Osteocyte (in vitro differentiated cells): Measurements from ENCODE around the gene PRKAR1B. TPM values are rescaled to one million over a fixed set of nuclear protein-coding genes. Genes with fewer than 3 reads are reported as not detected.

Experiments
- DNase-seq: peaks from one replicate; pipeline ENCODE4 v3.0.0; 2021; ENCODE audit warnings: mixed read lengths; ENCODE audit not compliant: unreplicated experiment; ENCODE audit errors: extremely low spot score
- H3K27ac Mint-ChIP-seq: one replicate; pipeline ENCODE4 v1.8.0; 2021; ENCODE audit warnings: mild to moderate bottlenecking, mixed read lengths; ENCODE audit not compliant: unreplicated experiment
- H3K27me3 Mint-ChIP-seq: one replicate; pipeline ENCODE4 v1.8.0; 2021; ENCODE audit warnings: mixed read lengths; ENCODE audit not compliant: unreplicated experiment
- H3K36me3 Mint-ChIP-seq: one replicate; pipeline ENCODE4 v1.8.0; 2021; ENCODE audit warnings: mixed read lengths; ENCODE audit not compliant: unreplicated experiment
- H3K4me1 Mint-ChIP-seq: one replicate; pipeline ENCODE4 v1.8.0; 2021; ENCODE audit warnings: mixed read lengths; ENCODE audit not compliant: unreplicated experiment
- H3K4me3 Mint-ChIP-seq: one replicate; pipeline ENCODE4 v1.8.0; 2021; ENCODE audit warnings: mild to moderate bottlenecking, moderate library complexity, mixed read lengths; ENCODE audit not compliant: unreplicated experiment
- H3K9me3 Mint-ChIP-seq: one replicate; pipeline ENCODE4 v1.8.0; 2021; ENCODE audit warnings: mixed read lengths; ENCODE audit not compliant: unreplicated experiment
- CTCF ChIP-seq: fragments of 200-600 bp; sonication (generic); IDR thresholded peaks from 2 replicates; pipeline ENCODE4 v1.5.0; 2021; ENCODE audit warnings: antibody characterized with exemption, mild to moderate bottlenecking, moderate library complexity
- total RNA-seq: library from RNA; stranded (reverse); gene quantifications from 2 replicates; pipeline ENCODE4 v1.2.1, GENCODE V29; 2021

The PRKAR1B gene
- total RNA-seq, 1 donor from 2014 or later = 12.0 TPM

GRCh38 chr7:550881-551614 lies 176.0 kb downstream of the PRKAR1B start:
- no peak for DNase-seq
- Mint-ChIP-seq H3K27ac (no peak overlapping the region), H3K36me3 (no peaks in the 10 kb centered on the region)

GRCh38 chr7:549891-550625 lies 177.0 kb downstream of the PRKAR1B start:
- Mint-ChIP-seq H3K4me3 (no peak overlapping the region), H3K27ac (no peak overlapping the region), H3K36me3 (no peaks in the 10 kb centered on the region), H3K4me1 (peaks cover 6% of the 10 kb centered on the region), H3K9me3 (peaks cover 5% of the 10 kb centered on the region), H3K27me3 (no peaks in the 10 kb centered on the region)
- DNase-seq = no peak
- no peak for TF ChIP-seq CTCF

More at GRCh38 chr7:550881-551614, 176.0 kb downstream of the PRKAR1B start:
- H3K27me3 Mint-ChIP-seq = no peaks in the 10 kb centered on the region
- H3K9me3 Mint-ChIP-seq = no peaks in the 10 kb centered on the region
- no peak overlapping the region for H3K4me3 Mint-ChIP-seq
- H3K4me1 Mint-ChIP-seq = peaks cover 6% of the 10 kb centered on the region
- TF ChIP-seq CTCF = no peak

GRCh38 chr7:549066-549890 lies 177.8 kb downstream of the PRKAR1B start:
- H3K4me3 Mint-ChIP-seq = no peak overlapping the region
- H3K27me3 Mint-ChIP-seq = no peaks in the 10 kb centered on the region
- H3K27ac Mint-ChIP-seq = no peak overlapping the region
- H3K4me1 Mint-ChIP-seq = peaks cover 6% of the 10 kb centered on the region
- TF ChIP-seq CTCF = no peak
- peaks cover 5% of the 10 kb centered on the region for H3K9me3 Mint-ChIP-seq
- DNase-seq = no peak
- H3K36me3 Mint-ChIP-seq = no peaks in the 10 kb centered on the region

- Mint-ChIP-seq H3K27ac (no peak overlapping the region), H3K4me3 (no peak overlapping the region), H3K36me3 (no peaks in the 10 kb centered on the region), H3K9me3 (peaks cover 5% of the 10 kb centered on the region), H3K4me1 (peaks cover 6% of the 10 kb centered on the region), H3K27me3 (no peaks in the 10 kb centered on the region)
- TF ChIP-seq CTCF = no peak
- no peak for DNase-seq
Measured at GRCh38 chr7:548401-548800, 178.7 kb downstream of the PRKAR1B start.
